HUES6 (cell line): ENCODE measurements around the gene RAPGEF3.

ENCODE experiments used
- H3K27ac ChIP-seq: 2 replicates; pipeline ENCODE4 v1.7.0; 2013; ENCODE audit warnings: low read depth, mild to moderate bottlenecking, low read length, inconsistent platforms
- H3K27me3 ChIP-seq: 2 replicates; pipeline ENCODE4 v1.6.1; 2013; ENCODE audit warnings: low read length; ENCODE audit not compliant: control insufficient read depth, insufficient read depth
- H3K36me3 ChIP-seq: 2 replicates; pipeline ENCODE4 v1.6.1; 2013; ENCODE audit warnings: low read length; ENCODE audit not compliant: control insufficient read depth, insufficient read depth
- H3K4me1 ChIP-seq: 2 replicates; pipeline ENCODE4 v1.6.1; 2013; ENCODE audit warnings: low read length; ENCODE audit not compliant: control insufficient read depth, insufficient read depth
- H3K4me3 ChIP-seq: 2 replicates; pipeline ENCODE4 v1.5.1; 2013; ENCODE audit warnings: low read depth, low read length
- H3K9ac ChIP-seq: one replicate; pipeline ENCODE4 v1.6.1; 2013; ENCODE audit warnings: mild to moderate bottlenecking, low read length
- H3K9me3 ChIP-seq: 2 replicates; pipeline ENCODE4 v1.6.1; 2013; ENCODE audit warnings: low read depth, low read length; ENCODE audit not compliant: control insufficient read depth, insufficient read depth

The RAPGEF3 gene

GRCh38 chr12:47700263-47700662 is 58.4 kb downstream of the RAPGEF3 start:
- peaks cover 45% of the 10 kb centered on the region for H3K36me3 ChIP-seq
- no peak overlapping the region for H3K4me3 ChIP-seq
- H3K27ac ChIP-seq: no peak overlapping the region
- 0 out of 2 replicates have a peak, but pooled peaks cover 3% of the 10 kb centered on the region for H3K4me1 ChIP-seq
- H3K9ac ChIP-seq: no peak overlapping the region
- H3K9me3 ChIP-seq: no peaks in the 10 kb centered on the region
- H3K27me3 ChIP-seq: no peaks in the 10 kb centered on the region

GRCh38 chr12:47698631-47699030 is 60.0 kb downstream of the RAPGEF3 start:
- H3K27ac ChIP-seq: no peak overlapping the region
- H3K9ac ChIP-seq: no peak overlapping the region
- peaks cover 57% of the 10 kb centered on the region for H3K36me3 ChIP-seq

GRCh38 chr12:47698055-47698454 is 60.6 kb downstream of the RAPGEF3 start:
- no peaks in the 10 kb centered on the region for H3K27me3 ChIP-seq
- peaks cover 63% of the 10 kb centered on the region for H3K36me3 ChIP-seq
- no peak overlapping the region for H3K4me3 ChIP-seq
- H3K9me3 ChIP-seq: no peaks in the 10 kb centered on the region
- H3K4me1 ChIP-seq: no peaks in the 10 kb centered on the region
- H3K9ac ChIP-seq: no peak overlapping the region
- H3K27ac ChIP-seq: no peak overlapping the region

More at GRCh38 chr12:47698631-47699030, 60.0 kb downstream of the RAPGEF3 start:
- Histone ChIP-seq H3K27me3 (no peaks in the 10 kb centered on the region), H3K4me1 (no peaks in the 10 kb centered on the region), H3K4me3 (no peak overlapping the region), H3K9me3 (no peaks in the 10 kb centered on the region)

GRCh38 chr12:47689215-47689614 is 69.5 kb downstream of the RAPGEF3 start:
- peaks cover 56% of the 10 kb centered on the region for H3K36me3 ChIP-seq
- no peak overlapping the region for H3K27ac ChIP-seq
- H3K4me3 ChIP-seq: no peak overlapping the region
- H3K4me1 ChIP-seq: no peaks in the 10 kb centered on the region
- H3K27me3 ChIP-seq: no peaks in the 10 kb centered on the region
- no peaks in the 10 kb centered on the region for H3K9me3 ChIP-seq
- no peak overlapping the region for H3K9ac ChIP-seq

GRCh38 chr12:47687636-47688035 is 71.0 kb downstream of the RAPGEF3 start:
- no peaks in the 10 kb centered on the region for H3K4me1 ChIP-seq
- H3K27me3 ChIP-seq: no peaks in the 10 kb centered on the region
- H3K9ac ChIP-seq: no peak overlapping the region
- no peak overlapping the region for H3K4me3 ChIP-seq
- no peaks in the 10 kb centered on the region for H3K9me3 ChIP-seq
- H3K27ac ChIP-seq: no peak overlapping the region
- peaks cover 48% of the 10 kb centered on the region for H3K36me3 ChIP-seq

- Histone ChIP-seq H3K9me3 (no peaks in the 10 kb centered on the region), H3K36me3 (peaks cover 46% of the 10 kb centered on the region), H3K9ac (no peak overlapping the region), H3K27ac (no peak overlapping the region), H3K4me1 (no peaks in the 10 kb centered on the region), H3K27me3 (no peaks in the 10 kb centered on the region), H3K4me3 (no peak overlapping the region)
Observed at GRCh38 chr12:47686645-47687240, 71.9 kb downstream of the RAPGEF3 start.
